Measurements from ENCODE around the gene VPS52. TPM values are rescaled to one million over a fixed set of nuclear protein-coding genes. Genes with fewer than 3 reads are reported as not detected.

VPS52 gene
- total and polyA plus RNA-seq, 9 of the 15 experiments (the other 6 are each of a cell fraction or from before 2014, with no cell fraction given) = 24.4 to 103 (median 40.2) TPM

DNA sequence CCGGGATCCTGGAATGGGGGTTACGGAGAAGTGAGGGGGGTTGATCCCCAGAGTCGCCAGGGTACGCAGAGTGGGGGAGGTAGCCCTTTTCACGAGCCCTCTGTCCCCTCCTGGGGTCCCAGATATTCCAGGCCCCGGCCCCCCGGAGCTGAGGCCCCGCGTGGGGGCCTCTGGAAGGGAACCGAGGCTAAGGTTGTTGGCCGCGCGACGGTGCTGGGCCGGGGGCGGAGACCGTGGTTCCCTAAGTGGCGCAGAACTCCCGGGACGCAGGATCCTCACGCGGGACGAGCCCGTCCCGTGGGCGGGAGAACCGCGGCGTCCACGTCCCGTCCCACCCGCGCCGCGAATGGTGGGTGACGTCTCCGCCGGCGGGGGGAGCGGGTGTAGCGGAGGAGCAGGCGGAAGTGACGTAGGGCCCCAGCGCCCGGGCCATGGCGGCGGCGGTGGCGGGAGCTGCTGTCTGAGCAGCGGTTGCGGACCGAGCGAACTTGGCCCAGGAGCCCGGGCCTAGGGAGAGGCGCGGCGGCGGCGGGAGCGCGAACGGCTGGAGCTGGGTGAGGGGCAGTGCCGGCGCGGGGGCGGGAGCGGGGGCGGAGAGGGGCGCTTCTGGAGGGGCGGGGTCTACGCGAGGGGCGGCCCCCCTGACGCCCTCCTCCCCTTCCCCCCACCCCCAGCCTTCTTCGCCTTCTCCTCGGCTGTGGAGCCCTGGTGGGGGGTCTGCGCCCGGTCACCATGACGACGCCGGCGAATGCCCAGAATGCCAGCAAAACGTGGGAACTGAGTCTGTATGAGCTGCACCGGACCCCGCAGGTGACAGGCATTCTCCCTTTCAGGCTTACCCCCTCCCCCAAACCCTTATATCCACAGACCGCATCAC is 63.3 kb downstream of the VPS52 start, which contains the start of gene RING1 (continued):
- TF ChIP-seq, protein P1, sequence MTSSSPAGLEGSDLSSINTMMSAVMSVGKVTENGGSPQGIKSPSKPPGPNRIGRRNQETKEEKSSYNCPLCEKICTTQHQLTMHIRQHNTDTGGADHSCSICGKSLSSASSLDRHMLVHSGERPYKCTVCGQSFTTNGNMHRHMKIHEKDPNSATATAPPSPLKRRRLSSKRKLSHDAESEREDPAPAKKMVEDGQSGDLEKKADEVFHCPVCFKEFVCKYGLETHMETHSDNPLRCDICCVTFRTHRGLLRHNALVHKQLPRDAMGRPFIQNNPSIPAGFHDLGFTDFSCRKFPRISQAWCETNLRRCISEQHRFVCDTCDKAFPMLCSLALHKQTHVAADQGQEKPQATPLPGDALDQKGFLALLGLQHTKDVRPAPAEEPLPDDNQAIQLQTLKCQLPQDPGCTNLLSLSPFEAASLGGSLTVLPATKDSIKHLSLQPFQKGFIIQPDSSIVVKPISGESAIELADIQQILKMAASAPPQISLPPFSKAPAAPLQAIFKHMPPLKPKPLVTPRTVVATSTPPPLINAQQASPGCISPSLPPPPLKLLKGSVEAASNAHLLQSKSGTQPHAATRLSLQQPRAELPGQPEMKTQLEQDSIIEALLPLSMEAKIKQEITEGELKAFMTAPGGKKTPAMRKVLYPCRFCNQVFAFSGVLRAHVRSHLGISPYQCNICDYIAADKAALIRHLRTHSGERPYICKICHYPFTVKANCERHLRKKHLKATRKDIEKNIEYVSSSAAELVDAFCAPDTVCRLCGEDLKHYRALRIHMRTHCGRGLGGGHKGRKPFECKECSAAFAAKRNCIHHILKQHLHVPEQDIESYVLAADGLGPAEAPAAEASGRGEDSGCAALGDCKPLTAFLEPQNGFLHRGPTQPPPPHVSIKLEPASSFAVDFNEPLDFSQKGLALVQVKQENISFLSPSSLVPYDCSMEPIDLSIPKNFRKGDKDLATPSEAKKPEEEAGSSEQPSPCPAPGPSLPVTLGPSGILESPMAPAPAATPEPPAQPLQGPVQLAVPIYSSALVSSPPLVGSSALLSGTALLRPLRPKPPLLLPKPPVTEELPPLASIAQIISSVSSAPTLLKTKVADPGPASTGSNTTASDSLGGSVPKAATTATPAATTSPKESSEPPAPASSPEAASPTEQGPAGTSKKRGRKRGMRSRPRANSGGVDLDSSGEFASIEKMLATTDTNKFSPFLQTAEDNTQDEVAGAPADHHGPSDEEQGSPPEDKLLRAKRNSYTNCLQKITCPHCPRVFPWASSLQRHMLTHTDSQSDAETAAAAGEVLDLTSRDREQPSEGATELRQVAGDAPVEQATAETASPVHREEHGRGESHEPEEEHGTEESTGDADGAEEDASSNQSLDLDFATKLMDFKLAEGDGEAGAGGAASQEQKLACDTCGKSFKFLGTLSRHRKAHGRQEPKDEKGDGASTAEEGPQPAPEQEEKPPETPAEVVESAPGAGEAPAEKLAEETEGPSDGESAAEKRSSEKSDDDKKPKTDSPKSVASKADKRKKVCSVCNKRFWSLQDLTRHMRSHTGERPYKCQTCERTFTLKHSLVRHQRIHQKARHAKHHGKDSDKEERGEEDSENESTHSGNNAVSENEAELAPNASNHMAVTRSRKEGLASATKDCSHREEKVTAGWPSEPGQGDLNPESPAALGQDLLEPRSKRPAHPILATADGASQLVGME (CRISPR knock-in tag; IDR thresholded peaks at IDR 0.05) = peak; percentile 65
- TF ChIP-seq, protein P2, sequence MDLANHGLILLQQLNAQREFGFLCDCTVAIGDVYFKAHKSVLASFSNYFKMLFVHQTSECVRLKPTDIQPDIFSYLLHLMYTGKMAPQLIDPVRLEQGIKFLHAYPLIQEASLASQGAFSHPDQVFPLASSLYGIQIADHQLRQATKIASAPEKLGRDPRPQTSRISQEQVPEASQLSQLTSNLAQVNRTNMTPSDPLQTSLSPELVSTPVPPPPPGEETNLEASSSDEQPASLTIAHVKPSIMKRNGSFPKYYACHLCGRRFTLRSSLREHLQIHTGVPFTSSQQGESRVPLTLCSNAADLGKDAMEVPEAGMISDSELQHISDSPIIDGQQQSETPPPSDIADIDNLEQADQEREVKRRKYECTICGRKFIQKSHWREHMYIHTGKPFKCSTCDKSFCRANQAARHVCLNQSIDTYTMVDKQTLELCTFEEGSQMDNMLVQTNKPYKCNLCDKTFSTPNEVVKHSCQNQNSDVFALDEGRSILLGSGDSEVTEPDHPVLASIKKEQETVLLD (IDR thresholded peaks at IDR 0.05) = peak; percentile 93
- TF ChIP-seq, protein P3, sequence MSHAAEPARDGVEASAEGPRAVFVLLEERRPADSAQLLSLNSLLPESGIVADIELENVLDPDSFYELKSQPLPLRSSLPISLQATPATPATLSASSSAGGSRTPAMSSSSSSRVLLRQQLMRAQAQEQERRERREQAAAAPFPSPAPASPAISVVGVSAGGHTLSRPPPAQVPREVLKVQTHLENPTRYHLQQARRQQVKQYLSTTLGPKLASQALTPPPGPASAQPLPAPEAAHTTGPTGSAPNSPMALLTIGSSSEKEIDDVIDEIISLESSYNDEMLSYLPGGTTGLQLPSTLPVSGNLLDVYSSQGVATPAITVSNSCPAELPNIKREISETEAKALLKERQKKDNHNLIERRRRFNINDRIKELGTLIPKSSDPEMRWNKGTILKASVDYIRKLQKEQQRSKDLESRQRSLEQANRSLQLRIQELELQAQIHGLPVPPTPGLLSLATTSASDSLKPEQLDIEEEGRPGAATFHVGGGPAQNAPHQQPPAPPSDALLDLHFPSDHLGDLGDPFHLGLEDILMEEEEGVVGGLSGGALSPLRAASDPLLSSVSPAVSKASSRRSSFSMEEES (CRISPR knock-in tag; IDR thresholded peaks at IDR 0.05) = no peak
- TF ChIP-seq SIX5 (IDR thresholded peaks at IDR 0.05; ENCODE audit: borderline replicate concordance in 1 of 2, insufficient read depth in 1 of 2, low read depth in 1 of 2, low read length in 2 of 2) (no peak), EP400 (IDR thresholded peaks at IDR 0.05) (peak; percentile 88), RBM34 (IDR thresholded peaks at IDR 0.05; ENCODE audit: borderline replicate concordance, insufficient read depth, low read length) (0 out of 2 replicates have a peak, but pooled peaks have one; percentile 70), KAT2B (IDR thresholded peaks at IDR 0.05; ENCODE audit: low read depth, low read length) (no peak), DACH1 (IDR thresholded peaks at IDR 0.05; ENCODE audit: partially characterized antibody) (no peak), GATA2 (CRISPR knock-in tag; IDR thresholded peaks at IDR 0.05) (no peak), RAD51 (IDR thresholded peaks at IDR 0.05; ENCODE audit: borderline replicate concordance, low read depth) (no peak), RAD21 (CRISPR knock-in tag; conservative IDR thresholded peaks at IDR 0.05 in 1 of 2, IDR thresholded peaks at IDR 0.05 in 1 of 2) (no peak), ZNF224 (CRISPR knock-in tag; IDR thresholded peaks at IDR 0.05) (no peak), GATAD2B (IDR thresholded peaks at IDR 0.05; ENCODE audit: borderline replicate concordance) (peak; percentile 100), ZNF699 (CRISPR knock-in tag; IDR thresholded peaks at IDR 0.05; ENCODE audit: insufficient replicate concordance) (no peak)
- TF ChIP-seq, protein P4, sequence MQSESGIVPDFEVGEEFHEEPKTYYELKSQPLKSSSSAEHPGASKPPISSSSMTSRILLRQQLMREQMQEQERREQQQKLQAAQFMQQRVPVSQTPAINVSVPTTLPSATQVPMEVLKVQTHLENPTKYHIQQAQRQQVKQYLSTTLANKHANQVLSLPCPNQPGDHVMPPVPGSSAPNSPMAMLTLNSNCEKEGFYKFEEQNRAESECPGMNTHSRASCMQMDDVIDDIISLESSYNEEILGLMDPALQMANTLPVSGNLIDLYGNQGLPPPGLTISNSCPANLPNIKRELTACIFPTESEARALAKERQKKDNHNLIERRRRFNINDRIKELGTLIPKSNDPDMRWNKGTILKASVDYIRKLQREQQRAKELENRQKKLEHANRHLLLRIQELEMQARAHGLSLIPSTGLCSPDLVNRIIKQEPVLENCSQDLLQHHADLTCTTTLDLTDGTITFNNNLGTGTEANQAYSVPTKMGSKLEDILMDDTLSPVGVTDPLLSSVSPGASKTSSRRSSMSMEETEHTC (IDR thresholded peaks at IDR 0.05) = 0 out of 2 replicates have a peak, but pooled peaks have one; percentile 42
